Globus pallidus (tissue), 1 donor: Measurements from ENCODE around the gene LIMS2.

ENCODE experiments used
- DNase-seq: peaks from one replicate; pipeline ENCODE4 v3.0.0-alpha.2; 2015; ENCODE audit warnings: low spot score

LIMS2 gene

DNA sequence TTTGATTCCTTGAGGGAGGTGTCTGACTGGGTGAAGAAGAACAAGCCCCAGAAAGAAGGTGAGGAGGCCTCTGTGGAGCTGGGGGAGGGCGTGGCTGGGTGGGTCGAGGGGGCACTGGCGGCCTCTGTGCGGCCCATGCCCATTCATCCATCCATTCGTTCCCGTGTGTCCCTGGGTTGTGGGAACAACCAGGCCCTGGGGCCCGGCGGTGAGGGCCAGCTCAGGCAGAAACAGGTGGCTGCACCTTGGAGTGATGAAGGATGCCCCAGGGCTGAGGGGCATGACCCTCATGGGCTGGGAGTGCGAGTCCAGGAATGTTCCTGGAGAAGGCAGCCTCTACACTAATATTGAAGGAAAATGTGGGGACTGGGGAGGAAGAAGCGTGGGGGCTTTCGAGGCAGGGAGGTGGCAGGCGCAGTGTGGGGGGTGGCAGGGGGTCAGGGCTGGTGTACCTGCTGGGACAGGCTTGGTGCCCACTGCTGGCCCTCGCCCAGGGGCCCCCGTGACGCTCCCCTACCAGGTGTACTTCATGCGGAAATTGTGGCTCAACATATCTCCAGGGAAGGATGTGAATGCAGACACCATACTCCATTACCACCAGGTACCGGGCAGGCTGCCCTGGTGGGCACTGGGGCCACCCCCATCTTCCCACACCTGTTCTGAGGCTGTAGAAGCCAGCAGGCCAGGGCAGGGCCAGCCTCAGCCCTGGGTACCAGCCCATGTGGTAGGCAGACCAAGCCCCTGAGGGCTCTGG, 40.5 kb downstream of the LIMS2 start:
- DNase-seq = no peak

DNA sequence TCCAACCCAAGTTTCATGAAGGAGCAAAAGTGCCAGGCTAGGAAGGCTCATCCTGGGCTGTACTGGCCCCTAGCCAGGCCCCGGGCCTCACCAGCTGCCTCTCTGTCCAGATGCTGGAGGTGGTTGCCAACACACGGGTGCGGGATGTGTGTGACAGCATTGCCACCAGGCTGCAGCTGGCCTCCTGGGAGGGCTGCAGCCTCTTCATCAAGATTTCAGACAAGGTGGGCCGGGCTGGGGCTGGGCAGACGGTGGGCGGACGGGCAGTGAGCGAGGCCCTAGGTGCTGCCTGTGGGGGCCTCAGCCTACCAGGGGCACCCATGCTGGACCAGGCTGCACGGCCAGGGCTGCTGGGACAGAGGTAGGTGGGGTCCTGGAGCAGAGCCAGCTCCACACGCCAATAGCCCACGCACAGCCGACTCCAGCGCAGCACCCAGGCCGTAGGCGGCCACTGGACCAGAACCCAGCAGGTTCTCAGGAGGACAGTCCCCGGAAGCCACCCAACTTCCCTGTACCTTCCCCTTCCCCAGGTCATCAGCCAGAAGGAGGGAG, 41.2 kb downstream of the LIMS2 start:
- DNase-seq = no peak

DNA sequence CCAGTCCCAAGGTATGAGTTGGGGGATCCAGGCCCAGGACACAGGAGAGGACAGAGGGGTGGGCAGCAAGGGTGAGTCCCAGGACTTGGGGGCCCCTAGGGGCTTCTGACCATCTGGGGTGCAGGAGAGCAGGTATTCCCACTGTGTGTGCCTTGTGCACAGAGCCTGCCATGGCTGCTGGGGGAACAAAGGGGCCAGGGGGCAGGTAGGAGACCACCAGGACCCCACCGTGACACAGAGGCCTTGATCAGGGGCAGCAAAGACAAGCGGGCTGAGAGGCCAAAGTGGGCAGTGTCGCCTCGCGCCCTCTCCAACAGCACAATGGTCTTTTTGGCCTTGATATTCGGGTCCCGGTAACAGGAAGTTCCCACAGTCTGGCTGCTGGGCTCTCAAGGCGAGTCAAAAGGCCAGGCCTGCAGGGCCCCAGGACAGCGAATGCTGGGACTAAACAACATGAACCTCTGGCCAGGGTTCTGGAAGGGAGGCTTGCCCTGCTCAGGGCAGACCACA, 41.7 kb downstream of the LIMS2 start:
- no peak for DNase-seq

DNA sequence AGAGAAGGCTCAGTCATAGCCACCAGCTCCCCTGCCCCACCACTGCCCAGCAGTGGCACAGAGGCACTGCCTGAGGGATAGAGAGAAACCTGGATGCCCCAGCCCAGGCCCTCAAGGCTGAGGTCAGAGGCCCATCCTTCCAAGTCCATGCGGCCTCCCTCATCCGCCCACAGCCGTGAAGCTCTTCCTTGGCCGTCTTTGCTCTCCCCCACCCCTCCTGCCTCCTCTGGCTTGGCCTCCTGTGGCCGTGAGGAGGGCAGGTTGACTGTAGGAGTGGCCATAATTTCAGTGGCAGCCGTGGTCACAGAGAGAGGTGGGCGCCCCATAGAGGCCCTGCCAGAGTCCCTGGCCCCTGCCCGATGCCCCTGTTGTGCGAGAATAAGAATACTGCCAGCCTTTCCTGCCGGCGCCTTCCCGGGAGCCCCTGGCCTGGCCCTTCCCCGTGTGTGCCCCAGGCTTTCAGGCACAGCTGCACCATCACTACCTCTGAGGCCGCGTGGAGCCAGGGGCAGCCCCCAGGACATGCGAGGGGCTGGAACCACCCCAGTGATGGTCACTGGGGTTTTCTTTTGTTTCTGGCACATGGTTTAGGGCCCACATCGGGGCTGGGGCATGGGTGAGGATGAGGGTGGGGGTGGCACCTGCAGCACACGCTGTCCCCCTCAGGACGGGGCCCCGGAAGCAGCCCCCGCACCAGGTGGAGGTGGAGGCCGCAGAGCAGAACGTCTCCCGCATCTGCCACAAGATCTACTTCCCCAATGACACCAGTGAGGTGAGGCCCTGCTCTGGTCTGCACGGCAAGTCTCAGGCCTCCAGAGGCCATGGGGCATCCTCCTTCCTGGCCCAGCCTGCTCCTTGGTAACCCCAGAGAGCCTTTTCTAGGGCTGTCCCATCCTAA, 42.5 kb downstream of the LIMS2 start:
- DNase-seq = no peak

DNA sequence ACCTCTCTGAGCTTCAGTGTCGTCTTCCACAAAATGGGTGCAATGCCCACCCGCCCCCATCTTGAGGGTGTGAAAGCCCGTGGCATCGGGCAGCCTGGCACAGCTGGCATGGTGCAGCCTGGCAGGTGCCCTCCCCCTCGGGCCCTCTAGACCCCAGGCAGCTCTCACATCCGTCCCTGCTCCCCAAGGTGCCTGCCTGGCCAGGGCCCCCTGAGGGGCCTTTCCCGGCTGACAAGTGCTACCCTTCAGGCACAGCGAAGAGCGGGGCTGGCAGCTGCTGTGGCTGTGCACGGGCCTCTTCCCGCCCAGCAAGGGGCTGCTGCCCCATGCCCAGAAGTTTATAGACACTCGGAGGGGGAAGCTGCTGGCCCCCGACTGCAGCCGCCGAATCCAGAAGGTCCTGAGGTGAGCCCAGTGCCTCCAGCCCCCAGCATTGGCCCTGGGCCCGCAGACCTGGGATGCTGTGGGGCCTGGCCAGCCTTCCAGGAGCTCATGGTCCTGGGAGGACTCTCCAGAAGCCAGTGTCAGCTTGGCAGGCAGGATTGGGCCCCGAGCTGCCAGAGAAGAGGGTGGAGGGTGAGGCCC, 43.2 kb downstream of the LIMS2 start:
- DNase-seq = no peak

DNA sequence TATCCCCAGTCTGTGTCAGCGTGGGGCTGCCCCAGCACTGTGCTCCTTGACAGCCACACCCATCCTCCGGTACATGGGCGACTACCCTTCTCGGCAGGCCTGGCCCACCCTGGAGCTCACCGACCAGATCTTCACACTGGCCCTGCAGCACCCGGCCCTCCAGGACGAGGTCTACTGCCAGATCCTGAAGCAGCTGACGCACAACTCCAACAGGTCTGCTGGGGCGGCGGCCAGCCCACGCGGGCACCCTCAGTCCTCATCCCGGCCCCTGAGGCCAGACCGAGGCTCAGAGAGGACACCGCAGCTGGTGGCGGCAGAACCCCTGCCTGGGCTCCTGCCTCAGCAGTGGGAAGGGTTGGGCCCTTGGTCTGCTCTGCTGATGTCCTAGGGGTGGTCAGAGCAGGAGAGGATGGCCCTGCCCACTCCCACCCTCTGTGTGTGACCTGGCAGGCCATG, 43.8 kb downstream of the LIMS2 start:
- DNase-seq = no peak

DNA sequence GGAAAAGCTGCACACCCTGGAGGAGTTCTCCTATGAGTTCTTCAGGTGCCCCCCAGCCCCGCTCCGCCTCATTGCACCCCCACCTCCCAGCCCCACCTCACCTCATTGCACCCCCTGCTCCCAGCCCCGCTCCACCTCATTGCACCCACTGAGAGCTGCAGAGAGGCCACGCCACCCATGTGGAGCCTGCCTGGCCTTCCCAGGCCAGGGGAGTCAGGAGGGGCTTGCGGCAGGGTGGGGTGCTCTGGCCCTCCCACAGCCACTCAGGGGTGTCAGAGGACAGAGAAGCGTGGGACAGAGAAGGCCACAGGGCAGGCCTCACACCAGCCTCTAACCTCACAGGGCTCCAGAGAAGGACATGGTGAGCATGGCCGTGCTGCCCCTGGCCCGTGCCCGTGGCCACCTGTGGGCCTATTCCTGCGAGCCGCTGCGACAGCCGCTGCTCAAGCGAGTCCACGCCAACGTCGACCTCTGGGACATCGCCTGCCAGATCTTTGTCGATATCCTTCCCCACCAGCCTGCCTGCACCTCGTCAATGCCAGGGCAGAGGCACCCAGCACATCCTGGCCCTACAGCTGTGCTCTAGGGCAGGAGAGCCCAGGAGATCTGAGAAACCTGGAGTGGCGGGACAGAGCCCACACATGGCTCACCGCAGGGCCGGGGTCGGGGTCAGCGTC, 44.3 kb downstream of the LIMS2 start:
- DNase-seq = no peak

DNA sequence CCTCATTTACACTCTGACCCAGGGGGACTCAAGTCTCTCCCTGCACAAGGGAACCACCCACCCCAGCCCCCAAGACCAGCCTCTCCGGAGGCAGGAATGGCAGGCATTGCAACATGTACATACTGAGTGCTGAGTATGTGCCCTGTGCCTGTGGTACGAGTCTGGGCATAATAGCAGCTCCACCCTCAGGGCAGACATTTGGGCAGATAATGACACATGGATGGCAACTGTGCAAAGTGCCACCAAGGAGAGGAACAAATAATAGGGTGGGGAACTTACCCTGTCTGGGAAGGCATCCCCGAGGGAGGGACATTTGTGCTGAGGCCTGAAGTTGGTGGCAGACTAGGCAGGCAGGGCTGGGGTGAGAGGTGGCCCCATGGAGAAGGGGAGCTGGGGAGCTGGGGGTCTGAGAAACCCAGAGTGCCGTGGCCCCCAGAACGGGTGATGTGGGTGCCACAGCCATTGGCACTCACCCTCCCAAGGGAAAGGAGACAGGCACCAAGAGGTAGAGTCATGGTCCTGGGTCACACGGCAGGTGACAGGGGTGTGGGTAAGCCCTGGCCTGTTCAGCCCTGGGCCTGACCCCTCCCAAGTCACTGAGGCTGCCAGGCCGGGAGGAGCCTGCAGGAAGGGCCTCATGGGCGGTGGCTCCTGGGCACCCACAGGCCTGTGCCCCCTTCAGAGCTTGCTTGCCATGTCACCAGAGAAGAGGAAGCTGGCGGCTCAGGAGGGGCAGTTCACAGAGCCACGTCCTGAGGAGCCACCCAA, 45.0 kb downstream of the LIMS2 start:
- DNase-seq = no peak

DNA sequence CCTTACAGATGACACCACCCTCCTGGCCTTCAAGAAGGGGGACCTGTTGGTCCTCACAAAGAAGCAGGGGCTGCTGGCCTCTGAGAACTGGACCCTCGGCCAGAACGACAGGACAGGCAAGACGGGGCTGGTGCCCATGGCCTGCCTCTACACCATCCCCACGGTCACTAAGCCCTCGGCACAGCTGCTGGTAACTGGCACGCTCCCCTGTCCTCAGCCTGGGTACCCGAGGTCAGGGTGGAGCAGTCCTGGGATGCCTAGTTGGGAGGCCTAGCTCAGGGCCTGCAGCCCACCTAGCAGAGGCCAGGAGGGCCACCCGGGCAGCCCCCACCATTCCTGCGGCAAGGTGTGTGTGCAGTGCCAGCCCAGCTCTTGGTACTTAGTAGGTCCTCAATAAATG, 45.7 kb downstream of the LIMS2 start:
- no peak for DNase-seq

DNA sequence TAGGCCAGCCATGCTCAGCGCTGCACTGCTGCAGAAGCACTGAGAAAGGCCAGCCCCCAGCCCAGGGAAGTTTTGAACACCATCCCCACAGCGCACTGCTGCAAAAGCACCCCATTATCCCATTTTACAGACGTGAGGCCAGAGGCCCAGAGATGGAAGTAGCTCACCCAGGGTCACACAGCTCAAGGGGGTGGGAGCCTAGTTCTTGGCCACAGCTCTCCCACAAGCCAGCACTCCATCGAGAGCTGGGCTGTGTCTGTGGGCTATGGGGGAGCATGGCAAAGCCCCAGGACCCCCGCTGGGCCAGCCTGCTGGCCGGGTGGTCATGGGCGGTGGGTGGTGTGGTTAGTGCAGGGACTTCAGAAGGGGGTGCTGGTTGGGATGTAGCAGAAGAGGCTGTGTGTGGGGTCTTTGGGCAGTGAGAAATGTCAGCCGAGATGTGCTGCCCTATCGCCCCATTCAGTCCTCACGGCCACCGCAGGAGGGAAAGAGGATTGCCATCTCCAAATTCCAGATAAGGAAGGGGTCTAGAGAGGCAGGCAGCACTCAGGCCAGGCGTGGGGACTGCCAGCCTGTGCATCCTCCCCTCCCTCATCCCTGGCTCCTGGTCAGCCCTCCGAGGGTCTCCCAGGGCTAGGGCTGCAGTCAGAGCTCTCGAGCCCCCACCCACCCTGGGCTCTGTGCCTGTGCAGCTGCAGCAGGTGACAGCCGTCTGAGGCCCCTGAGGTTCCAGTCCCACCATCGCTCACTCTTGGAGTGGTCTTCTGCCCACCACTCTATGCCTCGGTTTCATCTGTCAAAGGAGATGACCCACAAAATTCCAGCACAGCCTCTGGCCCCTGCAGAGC, 46.3 kb downstream of the LIMS2 start:
- DNase-seq = no peak

DNA sequence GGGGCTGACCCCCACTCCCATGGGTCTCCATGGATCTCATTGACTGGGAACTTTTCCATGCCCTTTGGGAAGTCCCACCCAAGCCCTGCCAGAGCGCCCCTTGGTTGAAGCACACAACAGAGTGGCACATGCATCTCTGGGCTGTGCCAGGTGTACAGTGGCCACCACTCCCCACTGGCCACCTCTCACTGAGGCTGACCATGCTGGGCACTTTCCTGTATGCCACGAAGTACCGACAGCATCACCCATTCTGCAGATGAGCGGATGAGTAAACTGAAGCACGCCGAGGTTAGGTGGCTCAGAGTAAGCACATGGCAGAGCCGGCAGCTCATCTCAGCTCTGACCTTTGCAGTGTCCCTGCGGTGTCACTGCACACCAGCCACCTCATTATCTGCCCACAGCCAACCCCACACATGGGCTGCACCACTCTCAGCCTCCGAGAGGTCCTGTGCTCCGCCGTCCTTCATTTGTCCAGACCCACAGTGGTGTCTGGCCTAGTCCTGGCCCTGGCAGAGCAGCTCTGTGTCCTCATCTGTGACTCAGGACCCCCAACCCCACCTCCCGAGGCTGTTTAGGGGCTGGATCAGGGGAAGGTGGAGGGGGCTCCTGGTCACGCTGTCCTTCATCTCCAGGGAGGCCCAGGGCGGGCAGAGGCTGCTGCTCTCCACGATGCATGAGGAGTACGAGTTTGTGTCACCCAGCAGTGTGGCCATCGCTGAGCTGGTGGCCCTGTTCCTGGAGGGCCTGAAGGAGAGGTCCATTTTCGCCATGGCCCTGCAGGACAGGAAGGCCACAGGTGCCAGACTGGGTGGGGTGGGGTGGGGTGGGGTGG, 47.4 kb downstream of the LIMS2 start:
- DNase-seq = no peak

DNA sequence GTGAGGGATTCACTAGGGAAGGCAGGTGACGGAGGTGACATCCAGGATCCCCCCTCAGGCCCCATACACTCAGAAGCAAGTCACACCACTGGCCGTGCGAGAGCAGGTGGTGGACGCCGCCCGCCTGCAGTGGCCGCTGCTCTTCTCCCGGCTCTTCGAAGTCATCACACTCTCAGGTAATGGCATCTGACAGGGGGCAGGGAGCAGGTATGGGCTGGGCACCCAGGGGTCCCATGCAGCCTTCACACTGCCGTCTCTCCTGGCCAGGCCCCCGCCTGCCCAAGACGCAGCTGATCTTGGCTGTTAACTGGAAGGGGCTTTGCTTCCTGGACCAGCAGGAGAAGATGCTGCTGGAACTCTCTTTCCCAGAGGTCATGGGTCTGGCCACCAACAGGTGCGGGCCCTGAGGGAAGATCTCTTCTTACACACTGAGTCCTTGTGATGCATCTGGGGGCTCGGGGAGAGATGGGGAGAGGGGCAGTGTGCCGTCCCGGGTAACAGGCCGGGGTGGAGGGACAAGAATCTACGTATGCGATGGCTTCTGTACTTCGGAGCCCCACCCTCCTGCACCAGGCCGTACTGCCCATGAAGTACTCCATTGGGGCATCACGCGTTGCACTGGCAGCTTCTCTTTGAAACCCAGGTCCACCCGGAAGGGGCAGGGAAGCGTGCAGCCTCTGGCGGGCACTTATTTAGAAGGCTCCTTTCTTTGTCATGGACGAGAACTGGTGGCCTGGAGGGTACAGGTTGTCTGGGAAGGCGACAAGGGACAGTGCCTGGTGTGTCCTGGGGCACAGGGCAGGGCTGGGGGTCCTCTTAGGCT, 48.2 kb downstream of the LIMS2 start:
- DNase-seq = no peak

DNA sequence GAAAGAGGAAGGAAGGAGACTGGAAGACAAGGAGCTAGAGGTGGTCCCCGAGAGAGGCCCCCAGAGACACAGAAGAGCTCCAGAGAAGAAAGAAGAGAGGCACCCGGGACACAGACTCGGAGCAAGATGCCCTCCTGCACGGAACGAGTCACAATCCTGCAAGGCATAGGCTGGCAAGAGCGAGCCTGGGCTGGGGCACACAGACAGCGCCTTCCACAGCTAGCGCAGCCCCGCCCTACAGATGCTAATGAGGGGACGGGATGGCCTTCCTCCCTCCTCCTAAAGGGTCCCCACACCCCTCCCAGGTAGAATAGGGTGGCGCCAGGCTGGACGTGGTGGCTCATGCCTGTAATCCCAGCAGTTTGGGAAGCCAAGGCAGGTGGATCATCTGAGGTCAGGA, 49.2 kb downstream of the LIMS2 start:
- DNase-seq = no peak

DNA sequence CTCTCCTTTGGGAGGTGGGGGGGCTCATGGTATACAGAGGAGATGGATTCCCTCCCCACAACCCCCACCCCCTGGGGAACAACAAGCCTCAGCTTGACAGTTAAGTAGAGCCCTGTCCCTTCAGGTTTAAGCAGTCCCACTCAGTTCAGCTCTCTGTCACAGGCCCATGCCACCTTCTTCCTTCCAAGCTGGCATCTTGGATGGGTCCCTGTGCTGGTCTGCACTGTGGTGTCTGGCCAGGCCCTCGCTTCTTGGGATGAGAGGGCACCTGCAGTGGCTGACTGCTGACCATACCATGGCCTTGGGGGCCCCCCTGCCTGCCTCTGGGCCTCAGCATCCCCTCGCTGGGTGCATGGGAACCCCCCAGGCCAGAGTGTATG, 49.8 kb downstream of the LIMS2 start:
- DNase-seq = no peak

DNA sequence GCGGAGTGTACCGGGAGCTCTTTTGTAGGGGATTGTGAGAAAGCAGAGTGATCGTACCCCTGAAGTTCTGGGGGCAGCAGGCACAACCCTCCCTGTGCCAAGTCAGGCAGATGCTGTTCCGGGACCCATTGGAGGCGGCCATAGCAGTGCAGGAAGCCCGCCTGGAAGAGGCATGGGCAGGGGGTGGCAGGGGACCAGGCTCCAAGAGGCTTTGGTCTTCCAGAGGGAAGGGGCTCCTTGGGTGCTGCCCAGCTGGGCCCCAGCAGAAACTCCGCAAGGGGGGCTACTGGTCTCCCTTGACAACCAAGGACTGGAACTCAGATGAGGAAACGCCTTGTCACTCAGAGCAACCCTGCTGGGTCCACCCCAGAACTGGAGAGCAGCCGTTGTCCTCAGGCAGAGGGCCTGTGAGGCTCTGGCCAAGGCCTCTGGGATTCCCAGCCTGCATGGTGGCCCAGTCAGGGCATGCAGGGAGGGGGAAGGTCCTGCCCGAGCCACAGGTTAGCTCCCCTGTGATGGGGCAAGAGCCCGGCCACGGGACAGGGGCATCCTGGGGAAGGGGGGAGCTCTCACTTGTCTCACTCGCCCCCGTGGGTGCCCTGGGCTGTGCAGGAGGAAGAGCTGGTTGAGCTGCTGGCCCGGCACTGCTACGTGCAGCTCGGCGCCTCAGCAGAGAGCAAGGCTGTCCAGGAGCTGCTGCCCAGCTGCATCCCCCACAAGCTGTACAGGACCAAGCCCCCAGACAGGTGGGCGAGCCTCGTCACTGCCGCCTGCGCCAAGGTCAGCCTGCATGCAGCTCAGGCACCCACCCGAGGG, 50.4 kb downstream of the LIMS2 start:
- DNase-seq = no peak

DNA sequence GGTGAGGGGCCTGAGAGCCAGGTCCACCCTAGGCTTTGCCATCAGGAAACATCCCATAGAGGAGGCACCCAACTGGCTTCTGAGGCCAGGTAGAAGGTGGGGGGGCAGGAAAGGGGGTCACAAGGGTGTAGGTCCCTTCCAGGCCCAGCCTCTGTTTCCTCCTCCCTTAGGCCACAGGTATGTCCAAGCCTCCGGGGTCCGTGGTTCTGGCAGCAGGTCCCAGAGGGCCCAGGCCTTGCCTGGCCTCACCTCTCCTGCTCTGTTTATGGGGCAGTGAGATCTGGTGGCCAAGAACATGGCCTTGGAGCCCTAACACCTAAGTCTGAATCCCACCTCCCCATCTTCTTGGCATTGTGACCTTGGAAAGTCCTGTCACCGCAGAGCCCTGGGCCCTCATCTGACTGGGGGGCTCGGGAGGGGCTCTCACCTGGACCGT, 51.0 kb downstream of the LIMS2 start:
- no peak for DNase-seq
